RWPE2 (cell line): ENCODE data around the gene MCF2L2.
"Not testable (repeated sequence)": the region's sequence is repeated elsewhere in the genome, so short reads cannot be mapped to it uniquely, and the experiment has no call there.

Experiments
- ATAC-seq: fragments of 200-7000 bp; cut with Tn5 transposase; 3 replicates; pipeline ENCODE4 v1.9.1; 2021; ENCODE audit warnings: low read depth
- DNase-seq: peaks from one replicate; pipeline ENCODE4 v3.0.0-alpha.2; 2020; ENCODE audit warnings: low spot score
- H3K27ac ChIP-seq: fragments of 450-650 bp; 2 replicates; pipeline ENCODE4 v1.5.1; 2017; ENCODE audit warnings: mild to moderate bottlenecking; ENCODE audit not compliant: poor library complexity, severe bottlenecking
- H3K27me3 ChIP-seq: fragments of 250-450 bp; sonication (Bioruptor Pico); 2 replicates; pipeline ENCODE4 v1.5.1; 2021; ENCODE audit warnings: mild to moderate bottlenecking, moderate library complexity; ENCODE audit not compliant: insufficient read depth, poor library complexity, severe bottlenecking
- H3K36me3 ChIP-seq: fragments of 250-450 bp; sonication (Bioruptor Pico); 2 replicates; pipeline ENCODE4 v1.5.1; 2020; ENCODE audit warnings: low read depth, mild to moderate bottlenecking, moderate library complexity
- H3K4me1 ChIP-seq: fragments of 250-450 bp; sonication (Bioruptor Pico); 2 replicates; pipeline ENCODE4 v1.5.1; 2021; ENCODE audit warnings: mild to moderate bottlenecking, moderate library complexity; ENCODE audit not compliant: insufficient read depth, poor library complexity, severe bottlenecking
- H3K4me3 ChIP-seq: fragments of 250-450 bp; sonication (Bioruptor Pico); 2 replicates; pipeline ENCODE4 v1.5.1; 2021; ENCODE audit warnings: mild to moderate bottlenecking, moderate library complexity; ENCODE audit not compliant: severe bottlenecking
- H3K9me3 ChIP-seq: fragments of 250-450 bp; sonication (Bioruptor Pico); 2 replicates; pipeline ENCODE4 v1.5.1; 2021; ENCODE audit warnings: mild to moderate bottlenecking, moderate library complexity; ENCODE audit not compliant: severe bottlenecking
- CTCF ChIP-seq: fragments of 450-650 bp; IDR thresholded peaks from one replicate; pipeline ENCODE4 v1.5.1; 2017; ENCODE audit warnings: mild to moderate bottlenecking, moderate library complexity; ENCODE audit not compliant: poor library complexity, severe bottlenecking

Gene MCF2L2

GRCh38 chr3:183434503-183434902 is 6.1 kb upstream of the MCF2L2 start:
- Histone ChIP-seq H3K4me3 (no peak overlapping the region), H3K36me3 (no peaks in the 10 kb centered on the region), H3K27ac (no peak overlapping the region), H3K9me3 (no peaks in the 10 kb centered on the region), H3K27me3 (no peaks in the 10 kb centered on the region), H3K4me1 (no peaks in the 10 kb centered on the region)
- DNase-seq (no peak), ATAC-seq (no peak)
- no peak for TF ChIP-seq CTCF

- Histone ChIP-seq H3K36me3 (no peaks in the 10 kb centered on the region), H3K27ac (no peak overlapping the region), H3K9me3 (no peaks in the 10 kb centered on the region), H3K4me3 (no peak overlapping the region), H3K4me1 (no peaks in the 10 kb centered on the region), H3K27me3 (peaks cover 6% of the 10 kb centered on the region)
- no peak for DNase-seq
- no peak for TF ChIP-seq CTCF
- ATAC-seq, result no peak
These were observed 2.0 kb upstream of the MCF2L2 start for GRCh38 chr3:183430325-183430957.

GRCh38 chr3:183427876-183428446 is 458 bp downstream of the MCF2L2 start:
- Histone ChIP-seq H3K4me1 (no peaks in the 10 kb centered on the region), H3K36me3 (no peaks in the 10 kb centered on the region), H3K4me3 (peak overlapping the region; percentile 58), H3K27ac (no peak overlapping the region), H3K9me3 (no peaks in the 10 kb centered on the region), H3K27me3 (peaks cover 6% of the 10 kb centered on the region)
- peak; percentile 46 for DNase-seq
- ATAC-seq, result peak; percentile 71
- TF ChIP-seq CTCF, result peak; percentile 9

- no peaks in the 10 kb centered on the region for H3K4me1 ChIP-seq
- TF ChIP-seq CTCF, result no peak
- H3K4me3 ChIP-seq, result peak overlapping the region; percentile 58
- H3K27me3 ChIP-seq, result peaks cover 6% of the 10 kb centered on the region
- no peak for DNase-seq
- H3K9me3 ChIP-seq, result no peaks in the 10 kb centered on the region
- no peak overlapping the region for H3K27ac ChIP-seq
- no peak for ATAC-seq
- H3K36me3 ChIP-seq, result no peaks in the 10 kb centered on the region
These were observed 1.1 kb downstream of the MCF2L2 start for GRCh38 chr3:183427196-183427875.

GRCh38 chr3:183418807-183419206 is 9.6 kb downstream of the MCF2L2 start:
- not testable (repeated sequence) for H3K4me1 ChIP-seq, H3K27me3 ChIP-seq, H3K4me3 ChIP-seq, H3K9me3 ChIP-seq, H3K36me3 ChIP-seq, H3K27ac ChIP-seq, DNase-seq, ATAC-seq
